Keratinocyte (primary cell): ENCODE results near the gene PLAAT4.

Experiments used
- EZH2 ChIP-seq: IDR thresholded peaks from one replicate; pipeline ENCODE4 v1.6.1; 2012; ENCODE audit warnings: inconsistent platforms, mild to moderate bottlenecking, low read length, moderate library complexity
- TF ChIP-seq, protein P1 (sequence below), 3 experiments: IDR thresholded peaks in 1 of 3; conservative IDR thresholded peaks in 1 of 3; optimal IDR thresholded peaks in 1 of 3; 2 replicates in 2 of 3; 3 replicates in 1 of 3; pipeline versions ENCODE3 to v1.5.1; 2011; ENCODE audit warnings: low read length in 3 of 3, mild to moderate bottlenecking in 3 of 3, moderate library complexity in 2 of 3, control low read depth in 1 of 3, inconsistent platforms in 1 of 3; ENCODE audit not compliant: insufficient read depth in 2 of 3; ENCODE audit errors: extremely low read depth in 1 of 3

DNA sequence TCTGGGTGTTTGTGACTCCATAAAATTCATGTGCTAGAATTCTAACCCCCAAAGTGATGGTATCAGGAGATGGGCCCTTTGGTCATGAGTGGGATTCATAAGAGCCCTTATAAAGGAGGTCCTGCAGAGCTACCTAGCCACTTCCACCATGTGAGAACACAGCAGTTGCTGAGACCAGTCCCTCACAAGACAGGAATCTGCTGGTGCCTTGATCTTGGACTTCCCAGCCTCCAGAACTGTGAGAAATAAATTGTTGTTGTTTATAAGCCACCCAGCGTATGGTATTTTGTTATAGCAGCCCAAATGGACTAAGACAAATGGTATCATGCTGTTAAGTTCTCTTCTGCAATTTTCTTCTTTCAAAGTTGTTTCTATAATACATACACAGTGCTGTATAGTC is 44.2 kb upstream of the PLAAT4 start:
- TF ChIP-seq, protein P1, sequence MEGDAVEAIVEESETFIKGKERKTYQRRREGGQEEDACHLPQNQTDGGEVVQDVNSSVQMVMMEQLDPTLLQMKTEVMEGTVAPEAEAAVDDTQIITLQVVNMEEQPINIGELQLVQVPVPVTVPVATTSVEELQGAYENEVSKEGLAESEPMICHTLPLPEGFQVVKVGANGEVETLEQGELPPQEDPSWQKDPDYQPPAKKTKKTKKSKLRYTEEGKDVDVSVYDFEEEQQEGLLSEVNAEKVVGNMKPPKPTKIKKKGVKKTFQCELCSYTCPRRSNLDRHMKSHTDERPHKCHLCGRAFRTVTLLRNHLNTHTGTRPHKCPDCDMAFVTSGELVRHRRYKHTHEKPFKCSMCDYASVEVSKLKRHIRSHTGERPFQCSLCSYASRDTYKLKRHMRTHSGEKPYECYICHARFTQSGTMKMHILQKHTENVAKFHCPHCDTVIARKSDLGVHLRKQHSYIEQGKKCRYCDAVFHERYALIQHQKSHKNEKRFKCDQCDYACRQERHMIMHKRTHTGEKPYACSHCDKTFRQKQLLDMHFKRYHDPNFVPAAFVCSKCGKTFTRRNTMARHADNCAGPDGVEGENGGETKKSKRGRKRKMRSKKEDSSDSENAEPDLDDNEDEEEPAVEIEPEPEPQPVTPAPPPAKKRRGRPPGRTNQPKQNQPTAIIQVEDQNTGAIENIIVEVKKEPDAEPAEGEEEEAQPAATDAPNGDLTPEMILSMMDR (optimal IDR thresholded peaks at IDR 0.05 in 1 of 3, IDR thresholded peaks at IDR 0.05 in 1 of 3, conservative IDR thresholded peaks at IDR 0.05 in 1 of 3; ENCODE audit: extremely low read depth in 1 of 3, insufficient read depth in 2 of 3, low read length in 3 of 3) = no peak
- no peak for TF ChIP-seq EZH2
